ENCODE results near the gene FNDC3B. TPM values are rescaled to one million over a fixed set of nuclear protein-coding genes. Genes with fewer than 3 reads are reported as not detected.
"Not testable (repeated sequence)": the region's sequence is repeated elsewhere in the genome, so short reads cannot be mapped to it uniquely, and the experiment has no call there.

Gene FNDC3B
- total RNA-seq, 2 experiments from 2014 or later = 11.6 to 12.2 TPM

DNA sequence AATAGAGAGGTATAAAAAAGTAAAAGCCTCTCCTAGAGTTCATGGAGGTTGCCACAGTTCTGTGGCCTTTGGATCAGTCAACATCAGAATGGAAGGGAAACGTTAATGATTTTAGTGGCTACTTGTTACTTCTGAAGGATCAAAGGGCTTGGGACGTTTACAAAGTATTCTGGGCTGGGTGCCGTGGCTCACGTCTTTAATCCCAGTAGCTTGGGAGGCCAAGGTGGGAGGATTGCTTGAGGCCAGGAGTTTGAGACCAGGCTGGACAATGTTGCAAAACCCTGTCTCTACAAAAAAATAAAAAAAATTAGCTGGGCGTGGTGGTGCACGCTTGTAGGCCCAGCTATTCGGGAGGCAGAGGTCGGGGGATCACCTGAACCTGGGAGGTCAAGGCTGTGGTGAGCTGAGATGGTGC lies 44.6 kb downstream of the FNDC3B start:
- peaks cover 17% of the 10 kb centered on the region for H3K36me3 Mint-ChIP-seq
- H3K27me3 Mint-ChIP-seq = no peaks in the 10 kb centered on the region
- H3K27ac Mint-ChIP-seq = no peak overlapping the region
- H3K9me3 Mint-ChIP-seq = no peaks in the 10 kb centered on the region
- H3K4me3 Mint-ChIP-seq = no peak overlapping the region
- peaks cover 33% of the 10 kb centered on the region for H3K4me1 Mint-ChIP-seq
- DNase-seq = no peak

DNA sequence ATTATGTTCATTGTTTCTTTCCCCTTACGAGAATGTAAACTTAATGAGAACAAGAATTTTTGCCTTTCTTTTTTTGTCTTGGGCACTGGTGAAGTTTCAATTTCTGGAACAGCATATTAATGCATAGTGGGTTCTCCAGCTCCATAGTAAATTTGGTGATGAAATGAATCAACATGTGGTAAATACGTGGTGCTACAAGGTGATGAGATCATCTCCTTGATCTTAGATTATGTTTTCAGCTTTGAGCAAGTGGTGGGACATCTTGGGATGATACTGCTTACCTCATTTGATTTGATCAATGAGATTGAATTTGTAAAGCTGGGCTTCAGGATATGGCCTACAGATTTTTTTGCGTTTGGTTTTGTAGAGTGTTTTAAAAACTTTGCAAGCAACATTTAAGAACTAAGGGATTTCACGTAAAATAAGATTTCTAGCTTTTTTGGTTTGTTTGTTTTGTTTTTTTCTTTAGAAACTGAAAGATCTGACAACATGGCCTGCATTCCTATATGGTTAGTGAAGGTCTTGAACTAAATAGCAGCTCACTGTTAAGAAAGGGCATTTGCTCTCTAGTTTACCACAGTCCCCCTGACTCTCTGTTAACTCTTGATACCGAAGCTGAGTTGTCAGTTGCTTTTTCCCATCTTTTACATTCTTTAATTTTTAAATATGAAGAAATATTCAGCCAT lies 45.6 kb downstream of the FNDC3B start:
- no peaks in the 10 kb centered on the region for H3K27me3 Mint-ChIP-seq
- H3K4me1 Mint-ChIP-seq = peaks cover 33% of the 10 kb centered on the region
- DNase-seq = no peak
- H3K36me3 Mint-ChIP-seq = peaks cover 17% of the 10 kb centered on the region
- no peak overlapping the region for H3K4me3 Mint-ChIP-seq
- H3K27ac Mint-ChIP-seq = no peak overlapping the region
- no peaks in the 10 kb centered on the region for H3K9me3 Mint-ChIP-seq

DNA sequence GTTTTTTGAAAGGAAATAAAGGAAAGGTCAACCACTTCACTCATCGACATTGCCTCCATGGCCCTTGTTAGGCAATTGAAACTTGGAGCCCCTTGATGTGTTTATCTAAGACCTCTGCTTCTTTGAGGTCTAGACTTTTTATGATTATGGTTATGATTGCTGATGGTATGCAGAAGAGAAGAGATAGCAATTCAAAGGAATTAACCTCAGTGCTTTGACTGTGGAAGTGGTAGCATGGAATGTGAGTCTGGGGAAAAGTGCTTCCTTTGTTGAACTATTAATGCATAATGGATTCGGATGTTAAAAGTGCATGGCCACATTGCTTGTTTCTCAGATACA lies 46.1 kb downstream of the FNDC3B start:
- Mint-ChIP-seq H3K36me3 (peaks cover 17% of the 10 kb centered on the region), H3K27ac (no peak overlapping the region), H3K27me3 (no peaks in the 10 kb centered on the region), H3K9me3 (no peaks in the 10 kb centered on the region), H3K4me3 (no peak overlapping the region), H3K4me1 (peaks cover 33% of the 10 kb centered on the region)
- no peak for DNase-seq

DNA sequence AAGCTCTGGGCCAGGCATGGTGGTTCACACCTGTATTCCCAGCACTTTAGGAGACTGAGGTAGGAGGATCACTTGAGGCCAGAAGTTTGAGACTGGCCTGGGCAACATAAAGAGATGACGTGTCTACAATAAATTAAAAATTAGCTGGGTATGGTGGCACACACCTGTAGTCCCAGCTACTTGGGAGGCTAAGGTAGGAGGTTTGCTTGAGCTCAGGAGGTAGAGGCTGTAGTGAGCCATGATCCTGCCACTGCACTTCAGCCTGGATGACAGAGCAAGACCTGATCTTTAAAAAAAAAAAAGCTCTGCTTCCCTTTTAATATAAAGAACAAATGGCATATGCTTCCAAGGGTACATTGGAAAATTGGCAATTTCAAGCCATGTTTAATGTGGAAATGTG lies 46.7 kb downstream of the FNDC3B start:
- Mint-ChIP-seq H3K27ac (no peak overlapping the region), H3K4me3 (no peak overlapping the region), H3K36me3 (peaks cover 17% of the 10 kb centered on the region), H3K4me1 (peaks cover 31% of the 10 kb centered on the region), H3K9me3 (no peaks in the 10 kb centered on the region), H3K27me3 (no peaks in the 10 kb centered on the region)
- no peak for DNase-seq

DNA sequence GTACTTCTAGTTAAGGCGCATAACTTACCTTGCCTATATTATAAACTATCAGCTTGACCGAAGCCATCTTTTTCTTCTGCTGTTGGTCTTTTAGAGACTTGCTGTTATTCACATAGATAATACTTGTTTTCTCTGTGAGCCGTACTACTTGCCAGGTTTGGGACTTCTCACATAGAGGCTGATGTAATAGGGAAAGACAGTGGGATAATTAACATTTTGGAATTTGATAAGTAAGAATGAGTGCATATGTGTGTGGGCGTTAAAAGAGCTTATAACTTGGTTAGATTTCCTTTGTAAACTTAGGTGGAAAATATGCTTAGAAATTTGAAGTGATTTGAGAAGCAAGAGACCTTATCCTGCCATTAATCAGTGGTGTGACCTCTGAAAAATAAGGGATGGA lies 47.8 kb downstream of the FNDC3B start:
- H3K27ac Mint-ChIP-seq = no peak overlapping the region
- H3K36me3 Mint-ChIP-seq = peaks cover 17% of the 10 kb centered on the region
- H3K9me3 Mint-ChIP-seq = no peaks in the 10 kb centered on the region
- no peak overlapping the region for H3K4me3 Mint-ChIP-seq
- no peaks in the 10 kb centered on the region for H3K27me3 Mint-ChIP-seq
- H3K4me1 Mint-ChIP-seq = peaks cover 30% of the 10 kb centered on the region
- DNase-seq = no peak

DNA sequence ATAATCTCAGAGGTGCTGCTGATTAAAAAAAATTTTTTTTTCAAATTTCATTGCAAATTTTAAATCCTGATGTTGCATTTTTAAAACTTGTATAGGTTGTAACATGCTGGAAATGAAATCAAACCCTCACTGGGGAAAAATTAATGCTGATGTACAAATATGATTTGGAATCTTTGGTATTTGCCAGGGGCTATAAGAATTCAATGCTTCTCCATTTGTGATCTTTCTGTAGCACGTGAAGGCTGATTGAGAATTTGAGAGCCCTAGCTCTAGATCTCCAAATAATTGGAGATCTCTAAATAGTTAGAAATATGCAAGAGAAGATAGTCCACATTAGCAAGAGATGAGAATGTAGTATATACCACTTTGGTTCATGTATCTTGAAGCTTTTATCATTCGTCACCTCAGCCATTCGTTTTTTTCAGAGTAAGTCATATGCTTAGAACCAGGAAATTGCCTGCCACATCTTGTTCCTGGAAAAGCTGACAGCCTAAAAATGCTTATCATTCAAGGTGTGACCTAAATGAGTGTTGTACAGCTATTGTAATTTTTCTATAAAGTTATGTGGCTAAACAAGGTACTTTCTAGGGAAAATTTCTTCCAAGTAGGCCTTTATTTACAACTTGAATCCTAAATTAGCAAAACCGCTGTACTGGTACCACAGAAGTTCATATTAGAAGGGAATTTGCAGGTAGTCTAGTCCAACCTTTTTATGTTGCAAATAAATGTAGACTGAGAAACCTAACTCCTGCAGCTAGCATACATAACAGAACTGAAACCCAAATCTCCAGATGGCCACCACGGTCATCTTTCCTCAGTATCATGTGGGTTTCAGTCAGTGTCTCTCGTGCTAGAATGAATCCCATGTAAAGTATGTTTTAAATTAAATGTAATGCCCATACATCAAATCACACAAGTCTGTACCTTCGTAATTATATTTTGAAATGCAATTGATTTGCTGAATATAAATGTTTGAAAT lies 48.5 kb downstream of the FNDC3B start:
- H3K4me1 Mint-ChIP-seq = peaks cover 30% of the 10 kb centered on the region
- H3K9me3 Mint-ChIP-seq = peaks cover 3% of the 10 kb centered on the region
- no peak overlapping the region for H3K4me3 Mint-ChIP-seq
- peak overlapping the region; percentile 57 for H3K27ac Mint-ChIP-seq
- H3K36me3 Mint-ChIP-seq = peaks cover 14% of the 10 kb centered on the region
- DNase-seq = no peak
- no peaks in the 10 kb centered on the region for H3K27me3 Mint-ChIP-seq

DNA sequence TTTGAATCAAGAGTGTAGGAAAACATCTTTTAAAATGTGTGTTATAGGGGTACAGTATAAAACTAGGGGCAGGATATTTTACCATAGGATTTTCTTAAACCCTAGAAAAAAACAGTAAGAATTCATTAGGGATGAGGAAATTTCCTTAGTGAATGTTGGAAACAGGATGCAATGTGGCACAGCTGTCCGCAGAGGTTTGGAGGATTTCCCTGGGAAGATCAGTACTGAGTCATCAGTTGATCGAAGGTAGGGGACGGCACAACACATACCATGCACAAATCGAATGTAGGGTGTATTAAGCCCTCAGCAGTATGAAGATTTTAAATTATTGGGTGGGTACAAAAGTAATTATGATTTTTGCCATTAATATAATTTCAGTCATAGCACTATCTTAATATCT lies 49.9 kb downstream of the FNDC3B start:
- no peaks in the 10 kb centered on the region for H3K27me3 Mint-ChIP-seq
- no peak overlapping the region for H3K27ac Mint-ChIP-seq
- H3K4me1 Mint-ChIP-seq = peaks cover 31% of the 10 kb centered on the region
- H3K4me3 Mint-ChIP-seq = no peak overlapping the region
- no peak for DNase-seq
- H3K36me3 Mint-ChIP-seq = peaks cover 6% of the 10 kb centered on the region
- peaks cover 3% of the 10 kb centered on the region for H3K9me3 Mint-ChIP-seq

DNA sequence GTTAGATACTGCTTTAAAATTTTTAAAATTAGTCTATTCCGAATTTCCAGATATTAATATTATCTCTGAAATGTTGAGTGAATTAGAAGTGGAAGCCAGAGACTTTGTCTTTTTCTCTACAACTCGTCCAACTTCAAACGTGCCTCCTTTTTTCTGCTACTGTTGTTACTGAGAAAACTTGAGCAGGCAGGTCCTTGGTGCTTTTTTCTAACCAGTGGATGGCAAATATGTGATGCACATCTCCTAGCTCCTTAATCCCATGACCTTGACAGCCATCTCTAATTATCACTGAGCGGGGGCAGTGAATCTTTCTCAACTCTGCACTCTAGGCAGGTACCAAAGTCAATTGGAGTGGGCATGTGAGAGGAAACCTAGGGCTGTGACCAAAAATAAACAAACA lies 50.7 kb downstream of the FNDC3B start:
- no peak overlapping the region for H3K27ac Mint-ChIP-seq
- no peak overlapping the region for H3K4me3 Mint-ChIP-seq
- peaks cover 6% of the 10 kb centered on the region for H3K36me3 Mint-ChIP-seq
- no peaks in the 10 kb centered on the region for H3K27me3 Mint-ChIP-seq
- peaks cover 3% of the 10 kb centered on the region for H3K9me3 Mint-ChIP-seq
- DNase-seq = no peak
- H3K4me1 Mint-ChIP-seq = peaks cover 32% of the 10 kb centered on the region

DNA sequence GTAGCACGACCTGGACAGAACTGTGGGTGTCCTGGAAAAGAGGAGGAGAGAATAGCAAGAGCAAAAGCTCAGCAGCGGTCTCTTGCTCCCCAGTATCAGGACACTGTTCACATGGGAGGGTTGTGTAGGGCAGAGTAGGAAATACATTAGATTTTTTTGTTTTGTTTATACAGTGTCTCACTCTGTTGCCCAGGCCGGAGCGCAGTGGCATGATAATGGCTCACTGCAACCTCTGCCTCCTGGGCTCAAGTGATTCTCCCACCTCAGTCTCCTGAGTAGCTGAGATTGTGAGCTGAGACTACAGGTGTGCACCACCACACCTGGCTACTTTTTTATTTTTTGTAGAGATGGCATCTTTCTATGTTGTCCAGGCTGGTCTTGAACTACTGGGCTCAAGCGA lies 53.3 kb downstream of the FNDC3B start:
- H3K4me1 Mint-ChIP-seq = peaks cover 33% of the 10 kb centered on the region
- no peak overlapping the region for H3K27ac Mint-ChIP-seq
- no peak for DNase-seq
- peaks cover 2% of the 10 kb centered on the region for H3K36me3 Mint-ChIP-seq
- peaks cover 3% of the 10 kb centered on the region for H3K9me3 Mint-ChIP-seq
- no peaks in the 10 kb centered on the region for H3K27me3 Mint-ChIP-seq
- no peak overlapping the region for H3K4me3 Mint-ChIP-seq

DNA sequence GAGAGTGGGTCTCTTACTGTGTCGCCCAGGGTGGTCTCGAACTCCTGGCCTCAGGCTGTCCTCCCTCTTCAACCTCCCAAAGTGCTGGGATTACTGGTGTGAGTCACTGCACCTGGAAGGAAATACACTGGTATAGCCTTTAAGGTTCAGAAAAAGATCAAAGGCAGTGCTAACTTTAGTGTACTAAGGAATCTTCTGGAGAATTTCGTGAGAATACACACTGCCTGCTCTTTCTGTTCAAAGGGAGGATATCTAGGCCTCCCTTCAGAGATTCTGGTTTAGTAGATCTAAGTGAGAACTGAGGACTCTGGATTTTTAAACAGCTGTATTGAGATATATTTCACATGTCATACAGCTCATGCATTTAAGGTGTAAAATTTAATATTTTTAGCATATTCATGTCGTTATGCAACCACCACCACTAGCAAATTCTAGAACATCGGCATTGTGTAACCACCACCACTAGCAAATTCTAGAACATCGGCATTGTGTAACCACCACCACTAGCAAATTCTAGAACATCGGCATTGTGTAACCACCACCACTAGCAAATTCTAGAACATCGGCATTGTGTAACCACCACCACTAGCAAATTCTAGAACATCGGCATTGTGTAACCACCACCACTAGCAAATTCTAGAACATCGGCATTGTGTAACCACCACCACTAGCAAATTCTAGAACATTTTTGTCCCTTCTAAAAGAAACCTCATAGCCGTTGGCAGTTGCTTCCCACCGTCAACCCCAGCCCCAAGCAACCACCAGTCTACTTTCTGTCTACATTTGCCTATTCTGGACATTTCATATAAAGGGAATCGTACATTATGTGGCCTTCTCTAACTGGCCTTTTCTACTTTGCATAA lies 54.4 kb downstream of the FNDC3B start:
- DNase-seq, H3K4me3 Mint-ChIP-seq, H3K36me3 Mint-ChIP-seq, H3K27me3 Mint-ChIP-seq, H3K27ac Mint-ChIP-seq, H3K9me3 Mint-ChIP-seq: not testable (repeated sequence)
- H3K4me1 Mint-ChIP-seq = peaks cover 29% of the 10 kb centered on the region

DNA sequence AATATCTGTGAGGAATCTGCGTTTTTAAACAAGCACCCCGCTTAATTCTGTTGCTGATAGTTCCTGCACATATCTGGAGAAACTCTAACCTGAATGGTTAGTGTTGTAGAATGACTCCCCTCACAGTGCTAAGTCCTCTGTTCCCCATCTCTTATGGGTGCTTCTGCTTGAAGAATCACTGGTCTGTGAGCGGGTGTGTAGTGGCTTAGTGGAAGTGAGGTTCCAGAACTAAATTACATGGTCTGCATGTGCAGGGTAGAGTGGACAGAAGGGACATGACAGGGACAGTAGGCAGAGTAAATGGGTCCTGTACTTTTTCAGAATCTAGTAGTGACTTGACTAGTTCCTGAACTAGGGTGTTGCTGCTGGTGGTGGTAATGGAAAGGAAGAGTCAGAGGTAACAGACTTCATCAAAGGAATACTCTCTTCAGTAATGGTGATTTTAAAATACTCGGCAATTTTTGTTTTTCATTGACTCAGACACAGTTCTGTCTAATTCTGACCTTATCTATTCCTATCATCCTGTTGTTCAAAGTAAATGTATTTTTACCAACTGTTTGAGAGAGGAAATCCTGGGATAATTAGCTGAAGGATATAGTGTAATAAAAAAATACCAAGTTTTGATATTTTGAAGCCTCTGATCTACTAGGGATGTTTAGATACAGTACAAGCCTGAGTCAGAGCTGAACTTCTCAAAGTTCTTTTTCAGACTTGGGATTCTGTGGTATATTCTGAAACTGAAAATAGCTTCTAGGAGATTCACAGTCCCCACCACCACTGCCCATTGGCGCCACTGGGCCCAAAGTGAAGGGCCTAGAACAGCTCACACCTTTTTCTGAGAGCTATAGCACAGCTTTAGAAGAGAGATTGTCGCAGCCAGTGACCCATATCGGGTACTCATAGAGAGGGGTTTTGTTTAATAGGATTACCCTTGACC lies 55.5 kb downstream of the FNDC3B start:
- Mint-ChIP-seq H3K27me3 (no peaks in the 10 kb centered on the region), H3K36me3 (peaks cover 2% of the 10 kb centered on the region), H3K4me3 (no peak overlapping the region), H3K9me3 (peaks cover 3% of the 10 kb centered on the region), H3K27ac (peak overlapping the region; percentile 1), H3K4me1 (peaks cover 40% of the 10 kb centered on the region)
- peak; percentile 50 for DNase-seq

DNA sequence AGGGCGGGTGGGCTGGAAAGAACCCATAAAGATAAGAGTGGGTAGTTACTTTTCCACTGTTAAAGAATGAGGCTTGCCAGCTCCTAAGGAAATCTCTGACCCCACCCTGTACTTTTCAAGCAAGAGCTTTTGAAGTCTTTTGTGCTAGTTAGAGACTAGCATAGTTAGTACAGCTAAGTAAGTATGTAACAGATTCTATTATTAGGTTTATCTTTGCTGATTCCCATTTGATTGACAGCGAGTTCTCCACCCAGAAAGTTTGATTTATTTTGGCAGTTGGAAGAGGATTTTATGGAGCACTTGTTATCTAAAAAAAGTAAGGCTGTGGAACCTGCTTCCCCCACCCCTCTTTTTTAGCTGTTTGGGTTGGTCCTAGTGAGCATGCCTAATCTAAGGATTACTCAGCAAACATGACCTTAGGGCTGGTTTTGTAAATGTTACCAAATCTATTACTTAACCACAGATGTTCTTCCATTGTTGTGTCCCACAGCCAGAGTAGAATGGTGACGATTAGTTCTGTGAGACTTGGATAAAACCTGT lies 57.6 kb downstream of the FNDC3B start:
- H3K9me3 Mint-ChIP-seq = peaks cover 3% of the 10 kb centered on the region
- no peaks in the 10 kb centered on the region for H3K27me3 Mint-ChIP-seq
- peaks cover 2% of the 10 kb centered on the region for H3K36me3 Mint-ChIP-seq
- DNase-seq = no peak
- no peak overlapping the region for H3K4me3 Mint-ChIP-seq
- no peak overlapping the region for H3K27ac Mint-ChIP-seq
- H3K4me1 Mint-ChIP-seq = peaks cover 55% of the 10 kb centered on the region

DNA sequence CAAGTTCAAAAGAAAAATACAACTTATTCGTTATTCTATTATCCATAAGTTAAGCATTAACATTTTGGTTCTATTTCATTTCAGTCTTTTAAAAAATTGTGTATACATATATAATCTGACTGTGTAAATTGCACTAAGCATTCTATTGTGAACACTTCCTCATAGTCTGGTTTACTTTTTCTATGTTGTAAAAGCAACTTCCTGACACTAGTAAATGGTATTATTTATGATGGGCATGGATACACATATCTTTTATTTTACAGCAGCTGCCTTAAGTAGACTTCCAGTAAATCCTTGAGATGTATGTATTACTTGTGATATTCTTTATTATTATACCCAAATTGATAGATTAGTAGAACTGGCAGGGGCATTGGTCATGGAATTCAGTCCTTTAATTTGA lies 58.2 kb downstream of the FNDC3B start:
- H3K4me1 Mint-ChIP-seq = peaks cover 61% of the 10 kb centered on the region
- no peak for DNase-seq
- no peak overlapping the region for H3K4me3 Mint-ChIP-seq
- no peak overlapping the region for H3K27ac Mint-ChIP-seq
- H3K27me3 Mint-ChIP-seq = no peaks in the 10 kb centered on the region
- peaks cover 2% of the 10 kb centered on the region for H3K36me3 Mint-ChIP-seq
- H3K9me3 Mint-ChIP-seq = peaks cover under 1% of the 10 kb centered on the region
